K562 (cell line): ENCODE measurements around the gene TSHR. TPM values are rescaled to one million over a fixed set of nuclear protein-coding genes. Genes with fewer than 3 reads are reported as not detected.

ENCODE experiments used
- ATAC-seq: fragments of 200-7000 bp; cut with Tn5 transposase; 3 replicates; pipeline ENCODE4 v1.9.1; 2020; ENCODE audit warnings: moderate library complexity
- BruUV-seq: library from RNA; stranded (reverse); fragments of 400-500 nt; replicated peaks from 2 replicates; lab custom pipeline; 2021; lab: Mats Ljungman, UMichigan
- CTCF ChIA-PET: fragments of 300-600 bp; formaldehyde crosslinking; extraction: SDS; loops from one replicate; lab custom pipeline; 2021; ENCODE audit warnings: low intra/inter-chr PET ratio; lab: Yijun Ruan, JAX
- POLR2A ChIA-PET: fragments of 300-600, 350-650 bp; sonication (Branson Sonifier 250); formaldehyde crosslinking; extraction: SDS; loops from one replicate; lab custom pipeline; 2021; ENCODE audit warnings: antibody characterized with exemption, inconsistent platforms; lab: Yijun Ruan, JAX
- DNase-seq, 4 experiments: peaks; one replicate each; pipeline versions ENCODE4 v3.0.0 to v3.0.0-alpha.2; 2011 to 2018; ENCODE audit warnings: low spot score in 3 of 4, mixed read lengths in 3 of 4; ENCODE audit errors: extremely low read depth in 1 of 4
- FAIRE-seq: peaks from 2 replicates; lab custom pipeline; 2011; peaks lifted over from hg19 to GRCh38; lab: Jason Lieb, UNC
- H2AFZ ChIP-seq: 2 replicates; pipeline ENCODE4 v1.6.0; 2011; ENCODE audit warnings: low read depth, low read length, control low read depth, inconsistent platforms
- H3K27ac ChIP-seq: fragments of 200-600 bp; 3 replicates; pipeline ENCODE4 v1.8.0; 2011; ENCODE audit warnings: low read depth, mild to moderate bottlenecking, control low read depth, inconsistent platforms, low read length, moderate library complexity, mixed read lengths; ENCODE audit errors: extremely low read depth
- H3K27me3 ChIP-seq, 2 experiments: fragments of 300-600 bp in 1 of 2; 2 replicates in 1 of 2; 3 replicates in 1 of 2; pipeline versions ENCODE4 v1.6.0 to v1.8.0; 2011; ENCODE audit warnings: inconsistent platforms in 2 of 2, low read length in 2 of 2, mild to moderate bottlenecking in 1 of 2, mixed read lengths in 1 of 2, moderate library complexity in 1 of 2; ENCODE audit not compliant: control insufficient read depth in 2 of 2, insufficient read depth in 2 of 2
- H3K36me3 ChIP-seq: fragments of 300-600 bp; 3 replicates; pipeline ENCODE4 v1.8.0; 2011; ENCODE audit warnings: mild to moderate bottlenecking, low read length, inconsistent platforms; ENCODE audit not compliant: control insufficient read depth, insufficient read depth
- H3K4me1 ChIP-seq, 2 experiments: fragments of 200-600 bp in 1 of 2; replicated peaks in 1 of 2; 2 replicates in 1 of 2; 3 replicates in 1 of 2; pipeline versions ENCODE4 v1.5.1 to v1.8.0; 2011; ENCODE audit warnings: inconsistent platforms in 2 of 2, low read length in 2 of 2, mild to moderate bottlenecking in 1 of 2, mixed read lengths in 1 of 2, moderate library complexity in 1 of 2; ENCODE audit not compliant: control insufficient read depth in 2 of 2, insufficient read depth in 2 of 2
- H3K4me2 ChIP-seq: 2 replicates; pipeline ENCODE4 v1.6.1; 2011; ENCODE audit warnings: low read length, control low read depth, inconsistent platforms, mixed read lengths; ENCODE audit not compliant: insufficient read depth
- H3K4me3 ChIP-seq: fragments of 200-600 bp; sonication (generic), shearing (Covaris generic); 2 replicates; pipeline ENCODE4 v1.5.1; 2016; ENCODE audit warnings: control low read depth, inconsistent platforms
- H3K79me2 ChIP-seq: fragments of 200-600 bp; 3 replicates; pipeline ENCODE4 v1.8.0; 2011; ENCODE audit warnings: low read length, inconsistent platforms; ENCODE audit not compliant: control insufficient read depth, insufficient read depth
- H3K9ac ChIP-seq, 2 experiments: 2 replicates each; pipeline versions ENCODE4 v1.6.0 to v1.6.1; 2011; ENCODE audit warnings: low read depth in 2 of 2, low read length in 2 of 2, control low read depth in 1 of 2, inconsistent platforms in 1 of 2, mild to moderate bottlenecking in 1 of 2, mixed read lengths in 1 of 2; ENCODE audit not compliant: insufficient read depth in 1 of 2
- H3K9me1 ChIP-seq: one replicate; pipeline ENCODE4 v1.6.0; 2011; ENCODE audit warnings: inconsistent platforms, mild to moderate bottlenecking, low read length, moderate library complexity; ENCODE audit not compliant: control insufficient read depth, insufficient read depth
- H3K9me3 ChIP-seq: replicated peaks from 2 replicates; pipeline ENCODE4 v1.5.1; 2011; ENCODE audit warnings: low read depth, low read length, inconsistent platforms; ENCODE audit not compliant: control insufficient read depth, insufficient read depth
- H4K20me1 ChIP-seq: replicated peaks from 2 replicates; pipeline ENCODE4 v1.6.1; 2011; ENCODE audit warnings: low read length, inconsistent platforms, mixed read lengths; ENCODE audit not compliant: control insufficient read depth, insufficient read depth
- BRF1 ChIP-seq: IDR thresholded peaks from 3 replicates; pipeline ENCODE4 v1.6.1; 2011; ENCODE audit warnings: borderline replicate concordance, mild to moderate bottlenecking; ENCODE audit not compliant: insufficient read length; ENCODE audit errors: extremely low read depth
- CREBBP ChIP-seq: IDR thresholded peaks from one replicate; pipeline ENCODE4 v1.6.1; 2012; ENCODE audit warnings: low read depth, mild to moderate bottlenecking, control low read depth, inconsistent platforms, low read length
- DIDO1 ChIP-seq: fragments of 450-650 bp; IDR thresholded peaks from 2 replicates; pipeline ENCODE4 v1.6.1; 2016; ENCODE audit warnings: low read depth, missing biosample characterization, missing genetic modification characterization
- EP300 ChIP-seq: IDR thresholded peaks from 2 replicates; pipeline ENCODE4 v1.6.1; 2012; ENCODE audit warnings: low read length, improper control_type of control experiment
- FOSL1 ChIP-seq: fragments of 200-800 bp; sonication (Bioruptor generic); conservative IDR thresholded peaks from 2 replicates; pipeline ENCODE4 v1.6.1; 2016; ENCODE audit warnings: missing genetic modification characterization, missing compliant biosample characterization
- FOXJ2 ChIP-seq: fragments of 200-800 bp; sonication (Bioruptor generic); IDR thresholded peaks from 2 replicates; pipeline ENCODE4 v1.6.1; 2016; ENCODE audit warnings: missing genetic modification characterization, missing compliant biosample characterization
- JUND ChIP-seq, 2 experiments: IDR thresholded peaks; 2 replicates in 1 of 2; 3 replicates in 1 of 2; pipeline ENCODE4 v1.6.1; 2011; ENCODE audit warnings: borderline replicate concordance in 2 of 2, low read depth in 2 of 2, low read length in 2 of 2, improper control_type of control experiment in 1 of 2, missing biosample characterization in 1 of 2, missing genetic modification characterization in 1 of 2, missing genetic modification reagents in 1 of 2
- NFE2L1 ChIP-seq: fragments of 450-650 bp; IDR thresholded peaks from 2 replicates; pipeline ENCODE4 v1.6.1; 2016; ENCODE audit warnings: missing genetic modification characterization, low read depth, mild to moderate bottlenecking, missing compliant biosample characterization, moderate library complexity, borderline replicate concordance
- NFRKB ChIP-seq: fragments of 450-650 bp; IDR thresholded peaks from 2 replicates; pipeline ENCODE4 v1.6.1; 2016; ENCODE audit warnings: low read depth
- OTX1 ChIP-seq: fragments of 450-650 bp; formaldehyde crosslinking; IDR thresholded peaks from 2 replicates; pipeline ENCODE4 v1.4.0; 2022; ENCODE audit warnings: mild to moderate bottlenecking
- RB1 ChIP-seq: fragments of 450-650 bp; IDR thresholded peaks from 2 replicates; pipeline ENCODE4 v1.6.1; 2017; ENCODE audit warnings: low read depth, mild to moderate bottlenecking
- SPI1 ChIP-seq: IDR thresholded peaks from 2 replicates; pipeline ENCODE4 v1.6.1; 2011; ENCODE audit warnings: low read depth, low read length, control low read depth, borderline replicate concordance
- TBL1XR1 ChIP-seq, 2 experiments: IDR thresholded peaks; 2 replicates each; pipeline ENCODE4 v1.6.1; 2012; ENCODE audit warnings: improper control_type of control experiment in 2 of 2, low read length in 2 of 2, mild to moderate bottlenecking in 1 of 2
- XRCC4 ChIP-seq: IDR thresholded peaks from one replicate; pipeline ENCODE4 v1.6.1; 2011; ENCODE audit not compliant: insufficient read depth, insufficient read length; ENCODE audit errors: extremely low read depth
- ZBTB12 ChIP-seq: fragments of 250-450 bp; sonication (Bioruptor Pico); IDR thresholded peaks from 2 replicates; pipeline ENCODE4 v1.4.0; 2020
- ZBTB8A ChIP-seq: fragments of 450-650 bp; IDR thresholded peaks from 2 replicates; pipeline ENCODE4 v1.6.1; 2018; ENCODE audit warnings: mild to moderate bottlenecking, moderate library complexity; ENCODE audit not compliant: partially characterized antibody
- ZKSCAN3 ChIP-seq: fragments of 250-450 bp; sonication (Bioruptor Pico); IDR thresholded peaks from 2 replicates; pipeline ENCODE4 v1.4.0; 2020
- ZNF121 ChIP-seq: sonication (generic); formaldehyde crosslinking; conservative IDR thresholded peaks from 2 replicates; pipeline ENCODE4 v1.8.0; 2022; ENCODE audit warnings: missing genetic modification reagents
- ZNF175 ChIP-seq: fragments of 200-800 bp; sonication (Bioruptor generic); IDR thresholded peaks from 2 replicates; pipeline ENCODE4 v1.6.1; 2016; ENCODE audit warnings: low read depth, mild to moderate bottlenecking, missing genetic modification characterization, missing compliant biosample characterization
- ZNF197 ChIP-seq: fragments of 200-800 bp; sonication (Bioruptor generic); IDR thresholded peaks from 2 replicates; pipeline ENCODE4 v1.6.1; 2016; ENCODE audit warnings: low read depth, missing genetic modification characterization, missing compliant biosample characterization
- ZNF444 ChIP-seq: fragments of 250-450 bp; sonication (Bioruptor Pico); IDR thresholded peaks from 2 replicates; pipeline ENCODE4 v1.4.0; 2020; ENCODE audit warnings: mild to moderate bottlenecking, moderate library complexity
- WGBS: fragments of 100-300 bp; shearing (Covaris generic); methylation state at CpG from one replicate; pipeline ENCODE4 v1.1.6; 2016; ENCODE audit warnings: low coverage, mixed read lengths; ENCODE audit not compliant: insufficient coverage; ENCODE audit errors: missing lambda C conversion rate; 5-methylcytosine and 5-hydroxymethylcytosine counted together
- in situ Hi-C: fragments of 300-500 bp; cut with MboI; formaldehyde crosslinking; loops from 4 replicates; pipeline ENCODE4 v1.15.0; 2018; ENCODE audit warnings: inconsistent platforms, mixed read lengths
- intact Hi-C: fragments of 100-400 bp; cut with micrococcal nuclease; formaldehyde crosslinking; loops from 2 replicates; pipeline ENCODE4 v1.14.2; 2022
- polyA plus RNA-seq, 8 experiments: library from polyadenylated mRNA; depleted of rRNA in 4 of 8; stranded (reverse) in 5 of 8; unstranded in 3 of 8; fragments of >200 nt; fragmentation: Nextera tagmentation in 2 of 8; fragmentation: Illumina TruSeq in 1 of 8; extraction: Ambion mirVana in 2 of 8; extraction: Trizol in 1 of 8; gene quantifications; 2 replicates each; pipeline versions ENCODE4 v1.2.1 to v1.2.3, GENCODE V29; 2011 to 2014; ENCODE audit warnings: inconsistent platforms in 1 of 8, missing spikeins in 1 of 8
- total RNA-seq, 7 experiments: library from RNA; depleted of rRNA in 6 of 7; stranded (reverse); fragments of >200 nt in 6 of 7; fragmentation: Illumina TruSeq in 2 of 7; extraction: Trizol in 2 of 7; gene quantifications; 2 replicates each; pipeline versions ENCODE4 v1.2.1 to v1.2.3, GENCODE V29; 2011 to 2021; ENCODE audit warnings: low replicate concordance in 1 of 7
- TF ChIP-seq, protein P1 (sequence below): sonication (generic); formaldehyde crosslinking; IDR thresholded peaks from 2 replicates; pipeline ENCODE4 v1.8.1; 2023; ENCODE audit warnings: mild to moderate bottlenecking, missing genetic modification reagents, moderate library complexity

Gene TSHR
- total and polyA plus RNA-seq, 9 of the 15 experiments (the other 6 are each of a cell fraction or from before 2014, with no cell fraction given): 0.01 to 0.10 TPM; not detected in 7

- Histone ChIP-seq H3K9me1 (no peaks in the 10 kb centered on the region), H3K4me1 (peaks cover 0 to 3% of the 10 kb centered on the region in 2 experiments; a peak in 2 of 5 replicates), H2AFZ (peak overlapping the region; percentile 98), H3K4me3 (peak overlapping the region; percentile 72), H3K4me2 (peak overlapping the region; percentile 80), H3K79me2 (peaks cover 12% of the 10 kb centered on the region; the same call in 2 of the 3 replicates), H3K9ac (peak overlapping the region; percentile 21 to 77; a peak in 3 of 4 replicates), H4K20me1 (no peaks in the 10 kb centered on the region), H3K27me3 (no peaks in the 10 kb centered on the region), H3K27ac (peak overlapping the region; percentile 65), H3K36me3 (peaks cover 2% of the 10 kb centered on the region; the same call in 1 of the 3 replicates), H3K9me3 (no peaks in the 10 kb centered on the region)
- peak; percentile 80 for FAIRE-seq
- BruUV-seq: TSS peak; percentile 74
- intact Hi-C loops: no loop called here
- ATAC-seq: peak; percentile 18
- POLR2A ChIA-PET: interaction anchor here (0.6 to 1.1 kb wide), 2 partner anchors 12 to 16 kb away, joined by 3 read pairs; no protein-coding TSS in a partner anchor
- DNase-seq: peak in 1 of 4 experiments; percentile 18
- in situ Hi-C loops: no loop called here
- WGBS: 8% methylated on average over 5 of the region's 5 CpGs
- CTCF ChIA-PET: no interaction called here
- TF ChIP-seq FOSL1 (tag) (no peak), TBL1XR1 (IDR thresholded peaks at IDR 0.05; ENCODE audit: low read length in 2 of 2) (no peak), NFRKB (0 out of 2 replicates have a peak, but pooled peaks have one; percentile 13), FOXJ2 (tag) (0 out of 2 replicates have a peak, but pooled peaks have one; percentile 5), BRF1 (no peak), ZNF121 (CRISPR knock-in tag) (no peak), DIDO1 (tag) (no peak), EP300 (no peak), RB1 (no peak), JUND (IDR thresholded peaks at IDR 0.05; ENCODE audit: borderline replicate concordance, low read depth, low read length) (no peak), JUND (tag; IDR thresholded peaks at IDR 0.05; ENCODE audit: borderline replicate concordance, low read depth, low read length) (no peak), XRCC4 (no peak), CREBBP (no peak), ZNF444 (CRISPR knock-in tag) (no peak), ZKSCAN3 (CRISPR knock-in tag) (no peak), ZNF197 (CRISPR knock-in tag) (0 out of 2 replicates have a peak, but pooled peaks have one; percentile 8), ZBTB12 (no peak), OTX1 (CRISPR knock-in tag) (no peak), ZBTB8A (no peak), ZNF175 (no peak), SPI1 (peak; percentile 56; the same call in 1 of the 2 replicates), NFE2L1 (tag) (no peak)
- TF ChIP-seq, protein P1, sequence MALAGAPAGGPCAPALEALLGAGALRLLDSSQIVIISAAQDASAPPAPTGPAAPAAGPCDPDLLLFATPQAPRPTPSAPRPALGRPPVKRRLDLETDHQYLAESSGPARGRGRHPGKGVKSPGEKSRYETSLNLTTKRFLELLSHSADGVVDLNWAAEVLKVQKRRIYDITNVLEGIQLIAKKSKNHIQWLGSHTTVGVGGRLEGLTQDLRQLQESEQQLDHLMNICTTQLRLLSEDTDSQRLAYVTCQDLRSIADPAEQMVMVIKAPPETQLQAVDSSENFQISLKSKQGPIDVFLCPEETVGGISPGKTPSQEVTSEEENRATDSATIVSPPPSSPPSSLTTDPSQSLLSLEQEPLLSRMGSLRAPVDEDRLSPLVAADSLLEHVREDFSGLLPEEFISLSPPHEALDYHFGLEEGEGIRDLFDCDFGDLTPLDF: no peak
These were observed 13.2 kb upstream of the TSHR start for GRCh38 chr14:80942191-80942600.
